Central memory CD8-positive, alpha-beta T cell (primary cell): ENCODE data around the gene GABRG3.

Experiments
- ATAC-seq: fragments of 150-1000 bp; cut with Tn5 transposase; replicated peaks from 2 replicates; pipeline ENCODE4 v1.10.0; 2022; ENCODE audit warnings: mild to moderate bottlenecking, moderate FRiP score, moderate number of reproducible peaks; ENCODE audit not compliant: poor library complexity, severe bottlenecking; ENCODE audit errors: extremely low read depth
- DNase-seq, 2 donors: peaks; one replicate each; pipeline ENCODE4 v3.0.0; 2021; ENCODE audit warnings: low spot score in 2 of 2
- H3K27ac Mint-ChIP-seq: one replicate; pipeline ENCODE4 v1.8.0; 2022; ENCODE audit warnings: low read depth, mild to moderate bottlenecking, moderate library complexity, mixed read lengths
- H3K27me3 Mint-ChIP-seq: one replicate; pipeline ENCODE4 v1.8.0; 2022; ENCODE audit warnings: mixed read lengths
- H3K36me3 Mint-ChIP-seq: one replicate; pipeline ENCODE4 v1.8.0; 2022; ENCODE audit warnings: mild to moderate bottlenecking, moderate library complexity, mixed read lengths; ENCODE audit not compliant: insufficient read depth
- H3K4me1 Mint-ChIP-seq: one replicate; pipeline ENCODE4 v1.8.0; 2022; ENCODE audit warnings: mixed read lengths
- H3K4me3 Mint-ChIP-seq: one replicate; pipeline ENCODE4 v1.8.0; 2022; ENCODE audit warnings: mild to moderate bottlenecking, moderate library complexity, mixed read lengths
- H3K9me3 Mint-ChIP-seq: one replicate; pipeline ENCODE4 v1.8.0; 2022; ENCODE audit warnings: mixed read lengths

GABRG3 gene

GRCh38 chr15:27092390-27092789 lies 121.4 kb downstream of the GABRG3 start:
- ATAC-seq (no peak), DNase-seq (no peak)
- H3K9me3 Mint-ChIP-seq, result peaks cover 11% of the 10 kb centered on the region
- H3K36me3 Mint-ChIP-seq, result no peaks in the 10 kb centered on the region
- H3K4me1 Mint-ChIP-seq, result no peaks in the 10 kb centered on the region
- no peak overlapping the region for H3K4me3 Mint-ChIP-seq
- H3K27me3 Mint-ChIP-seq, result no peaks in the 10 kb centered on the region
- no peak overlapping the region for H3K27ac Mint-ChIP-seq

GRCh38 chr15:27094235-27094634 lies 123.3 kb downstream of the GABRG3 start:
- DNase-seq, result no peak
- Mint-ChIP-seq H3K4me3 (no peak overlapping the region), H3K27ac (no peak overlapping the region), H3K27me3 (no peaks in the 10 kb centered on the region), H3K36me3 (no peaks in the 10 kb centered on the region), H3K9me3 (peaks cover 11% of the 10 kb centered on the region), H3K4me1 (no peaks in the 10 kb centered on the region)
- ATAC-seq, result no peak

- no peak for ATAC-seq
- no peak for DNase-seq
- no peaks in the 10 kb centered on the region for H3K27me3 Mint-ChIP-seq
- no peak overlapping the region for H3K27ac Mint-ChIP-seq
- H3K4me3 Mint-ChIP-seq, result no peak overlapping the region
- no peaks in the 10 kb centered on the region for H3K4me1 Mint-ChIP-seq
- no peaks in the 10 kb centered on the region for H3K36me3 Mint-ChIP-seq
- H3K9me3 Mint-ChIP-seq, result peaks cover 11% of the 10 kb centered on the region
These were observed 125.1 kb downstream of the GABRG3 start for GRCh38 chr15:27095886-27096624.

- DNase-seq (no peak), ATAC-seq (no peak)
- Mint-ChIP-seq H3K4me1 (no peaks in the 10 kb centered on the region), H3K9me3 (peaks cover 17% of the 10 kb centered on the region), H3K4me3 (no peak overlapping the region), H3K36me3 (no peaks in the 10 kb centered on the region), H3K27ac (no peak overlapping the region), H3K27me3 (no peaks in the 10 kb centered on the region)
These were observed 126.5 kb downstream of the GABRG3 start for GRCh38 chr15:27097506-27097905.

- no peak overlapping the region for H3K4me3 Mint-ChIP-seq
- H3K36me3 Mint-ChIP-seq, result no peaks in the 10 kb centered on the region
- H3K9me3 Mint-ChIP-seq, result peaks cover 6% of the 10 kb centered on the region
- H3K4me1 Mint-ChIP-seq, result no peaks in the 10 kb centered on the region
- DNase-seq, result no peak
- no peak for ATAC-seq
- H3K27me3 Mint-ChIP-seq, result no peaks in the 10 kb centered on the region
- H3K27ac Mint-ChIP-seq, result no peak overlapping the region
These were observed 131.0 kb downstream of the GABRG3 start for GRCh38 chr15:27101982-27102381.

GRCh38 chr15:27111323-27111722 lies 140.3 kb downstream of the GABRG3 start:
- H3K9me3 Mint-ChIP-seq, result peaks cover 8% of the 10 kb centered on the region
- no peak overlapping the region for H3K27ac Mint-ChIP-seq
- H3K36me3 Mint-ChIP-seq, result no peaks in the 10 kb centered on the region
- ATAC-seq, result no peak
- H3K4me1 Mint-ChIP-seq, result no peaks in the 10 kb centered on the region
- H3K4me3 Mint-ChIP-seq, result no peak overlapping the region
- DNase-seq, result no peak
- no peaks in the 10 kb centered on the region for H3K27me3 Mint-ChIP-seq

GRCh38 chr15:27114473-27114872 lies 143.5 kb downstream of the GABRG3 start:
- no peak for ATAC-seq

GRCh38 chr15:27119695-27120266 lies 148.8 kb downstream of the GABRG3 start:
- Mint-ChIP-seq H3K4me1 (no peaks in the 10 kb centered on the region), H3K9me3 (peaks cover 16% of the 10 kb centered on the region), H3K27ac (no peak overlapping the region), H3K27me3 (no peaks in the 10 kb centered on the region), H3K4me3 (no peak overlapping the region), H3K36me3 (no peaks in the 10 kb centered on the region)
- no peak for ATAC-seq
- no peak for DNase-seq

More at GRCh38 chr15:27114473-27114872, 143.5 kb downstream of the GABRG3 start:
- no peak overlapping the region for H3K4me3 Mint-ChIP-seq
- no peaks in the 10 kb centered on the region for H3K4me1 Mint-ChIP-seq
- H3K27ac Mint-ChIP-seq, result no peak overlapping the region
- no peaks in the 10 kb centered on the region for H3K27me3 Mint-ChIP-seq
- H3K9me3 Mint-ChIP-seq, result peaks cover 25% of the 10 kb centered on the region
- DNase-seq, result no peak
- H3K36me3 Mint-ChIP-seq, result no peaks in the 10 kb centered on the region

GRCh38 chr15:27121672-27122071 lies 150.7 kb downstream of the GABRG3 start:
- Mint-ChIP-seq H3K27me3 (no peaks in the 10 kb centered on the region), H3K27ac (no peak overlapping the region), H3K4me3 (no peak overlapping the region), H3K4me1 (no peaks in the 10 kb centered on the region), H3K9me3 (peaks cover 28% of the 10 kb centered on the region), H3K36me3 (no peaks in the 10 kb centered on the region)
- DNase-seq (no peak), ATAC-seq (no peak)

- Mint-ChIP-seq H3K36me3 (no peaks in the 10 kb centered on the region), H3K9me3 (peaks cover 18% of the 10 kb centered on the region), H3K27ac (no peak overlapping the region), H3K27me3 (no peaks in the 10 kb centered on the region), H3K4me1 (no peaks in the 10 kb centered on the region), H3K4me3 (no peak overlapping the region)
- DNase-seq (no peak), ATAC-seq (no peak)
These were observed 152.3 kb downstream of the GABRG3 start for GRCh38 chr15:27123291-27123690.

- Mint-ChIP-seq H3K9me3 (peaks cover 18% of the 10 kb centered on the region), H3K27ac (no peak overlapping the region), H3K36me3 (no peaks in the 10 kb centered on the region), H3K4me1 (no peaks in the 10 kb centered on the region), H3K4me3 (no peak overlapping the region), H3K27me3 (no peaks in the 10 kb centered on the region)
- DNase-seq, result no peak
- ATAC-seq, result no peak
These were observed 152.8 kb downstream of the GABRG3 start for GRCh38 chr15:27123808-27124207.

GRCh38 chr15:27124287-27124871 lies 153.4 kb downstream of the GABRG3 start:
- H3K4me3 Mint-ChIP-seq, result no peak overlapping the region
- no peaks in the 10 kb centered on the region for H3K27me3 Mint-ChIP-seq
- no peak for DNase-seq
- H3K36me3 Mint-ChIP-seq, result no peaks in the 10 kb centered on the region
- H3K27ac Mint-ChIP-seq, result no peak overlapping the region
- H3K4me1 Mint-ChIP-seq, result no peaks in the 10 kb centered on the region
- no peak for ATAC-seq
- peaks cover 14% of the 10 kb centered on the region for H3K9me3 Mint-ChIP-seq

- DNase-seq (no peak), ATAC-seq (no peak)
- no peaks in the 10 kb centered on the region for H3K4me1 Mint-ChIP-seq
- no peaks in the 10 kb centered on the region for H3K36me3 Mint-ChIP-seq
- no peaks in the 10 kb centered on the region for H3K27me3 Mint-ChIP-seq
- no peak overlapping the region for H3K4me3 Mint-ChIP-seq
- H3K9me3 Mint-ChIP-seq, result peaks cover 14% of the 10 kb centered on the region
- no peak overlapping the region for H3K27ac Mint-ChIP-seq
These were observed 154.2 kb downstream of the GABRG3 start for GRCh38 chr15:27125185-27125584.
